Measurements from ENCODE around the gene INPP4B.

DNA sequence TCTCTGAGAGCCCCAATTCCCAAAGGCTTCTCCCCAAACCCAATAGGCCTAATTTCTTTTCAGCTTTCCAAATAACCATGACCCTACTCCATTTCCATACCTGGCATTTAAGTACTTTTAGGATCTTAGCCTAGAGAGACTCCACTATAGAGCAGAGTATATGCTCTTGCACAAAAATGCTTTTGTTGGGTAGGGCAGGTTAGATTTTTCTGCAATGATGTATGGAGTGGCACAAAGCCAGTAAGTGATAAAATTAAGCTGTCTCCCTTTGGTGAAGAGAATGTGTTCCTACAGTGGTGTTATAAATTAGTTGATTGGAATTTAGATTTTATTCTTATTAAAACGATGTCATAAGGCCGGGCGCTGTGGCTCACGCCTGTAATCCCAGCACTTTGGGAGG lies 124.9 kb downstream of the INPP4B start:
- TF ChIP-seq, protein P1, sequence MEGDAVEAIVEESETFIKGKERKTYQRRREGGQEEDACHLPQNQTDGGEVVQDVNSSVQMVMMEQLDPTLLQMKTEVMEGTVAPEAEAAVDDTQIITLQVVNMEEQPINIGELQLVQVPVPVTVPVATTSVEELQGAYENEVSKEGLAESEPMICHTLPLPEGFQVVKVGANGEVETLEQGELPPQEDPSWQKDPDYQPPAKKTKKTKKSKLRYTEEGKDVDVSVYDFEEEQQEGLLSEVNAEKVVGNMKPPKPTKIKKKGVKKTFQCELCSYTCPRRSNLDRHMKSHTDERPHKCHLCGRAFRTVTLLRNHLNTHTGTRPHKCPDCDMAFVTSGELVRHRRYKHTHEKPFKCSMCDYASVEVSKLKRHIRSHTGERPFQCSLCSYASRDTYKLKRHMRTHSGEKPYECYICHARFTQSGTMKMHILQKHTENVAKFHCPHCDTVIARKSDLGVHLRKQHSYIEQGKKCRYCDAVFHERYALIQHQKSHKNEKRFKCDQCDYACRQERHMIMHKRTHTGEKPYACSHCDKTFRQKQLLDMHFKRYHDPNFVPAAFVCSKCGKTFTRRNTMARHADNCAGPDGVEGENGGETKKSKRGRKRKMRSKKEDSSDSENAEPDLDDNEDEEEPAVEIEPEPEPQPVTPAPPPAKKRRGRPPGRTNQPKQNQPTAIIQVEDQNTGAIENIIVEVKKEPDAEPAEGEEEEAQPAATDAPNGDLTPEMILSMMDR (IDR thresholded peaks at IDR 0.05), result no peak
- no peak for TF ChIP-seq POLR2A (IDR thresholded peaks at IDR 0.05)

Data from Peyer's patch (tissue), 4 donors.